Stromal cell of bone marrow (primary cell): Measurements from ENCODE around the gene IPMK.

Experiments used
- DNase-seq: peaks from one replicate; pipeline ENCODE4 v3.0.0-alpha.2; 2012; ENCODE audit warnings: low read depth

Gene IPMK

DNA sequence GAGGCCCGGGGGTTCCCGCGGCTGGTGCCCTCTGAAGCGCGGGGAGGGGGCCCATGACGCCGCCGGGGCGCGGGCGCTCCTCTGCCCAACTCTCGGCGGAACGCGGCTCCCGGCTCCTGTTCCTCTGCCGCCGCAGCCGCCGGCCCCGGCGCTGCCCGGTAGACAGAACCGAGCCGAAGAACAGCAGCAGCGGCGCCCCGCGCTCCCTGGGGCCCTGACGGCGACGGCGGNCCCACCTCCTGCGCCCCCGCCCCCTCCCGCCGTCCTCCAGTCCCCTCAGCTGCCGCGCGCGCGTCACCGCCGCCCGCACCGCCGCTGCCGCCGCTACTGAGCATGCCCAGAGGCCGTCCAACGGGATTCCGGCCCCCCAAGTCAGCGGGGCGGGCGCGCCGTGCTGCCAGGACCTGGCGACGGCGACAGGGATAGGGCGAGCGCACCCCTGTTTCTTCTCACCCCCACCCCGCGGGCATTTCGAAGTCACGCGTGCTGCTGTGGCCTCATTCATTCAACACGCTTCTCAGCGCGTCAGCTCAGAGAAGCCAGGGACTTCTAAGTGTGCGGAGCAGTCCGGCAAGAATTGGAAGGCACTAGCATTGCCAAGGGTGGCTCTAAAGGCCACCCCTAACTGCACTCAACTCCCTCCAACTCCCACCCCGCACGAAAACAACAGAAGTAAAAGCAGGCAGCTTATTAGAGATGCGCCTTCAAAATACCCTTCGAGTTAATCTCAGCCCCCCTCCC lies at the start of gene IPMK:
TSS of gene IPMK (minus strand) at position 182 of the 741 bp plus-strand sequence. CDS start 283 bp downstream, outside the sequence.
- peak; percentile 81 for DNase-seq

DNA sequence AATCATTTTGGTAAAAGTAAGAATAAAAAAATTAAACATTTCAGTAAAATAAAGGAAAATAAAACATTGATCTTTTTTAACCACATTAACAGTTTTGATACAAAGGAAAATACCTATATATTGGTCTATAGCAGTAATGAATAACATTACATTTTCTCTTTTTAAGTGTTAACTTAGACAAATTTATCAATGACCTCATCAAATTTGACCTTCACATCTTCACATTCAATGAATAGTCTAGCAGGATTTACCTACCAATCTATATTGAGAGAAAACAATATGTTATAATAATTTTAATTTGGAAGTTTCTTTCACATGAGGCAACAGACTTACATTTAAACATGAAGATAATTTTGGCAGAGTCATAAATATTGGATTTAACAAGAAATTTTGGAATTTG lies 49.2 kb upstream of the IPMK start:
- no peak for DNase-seq

DNA sequence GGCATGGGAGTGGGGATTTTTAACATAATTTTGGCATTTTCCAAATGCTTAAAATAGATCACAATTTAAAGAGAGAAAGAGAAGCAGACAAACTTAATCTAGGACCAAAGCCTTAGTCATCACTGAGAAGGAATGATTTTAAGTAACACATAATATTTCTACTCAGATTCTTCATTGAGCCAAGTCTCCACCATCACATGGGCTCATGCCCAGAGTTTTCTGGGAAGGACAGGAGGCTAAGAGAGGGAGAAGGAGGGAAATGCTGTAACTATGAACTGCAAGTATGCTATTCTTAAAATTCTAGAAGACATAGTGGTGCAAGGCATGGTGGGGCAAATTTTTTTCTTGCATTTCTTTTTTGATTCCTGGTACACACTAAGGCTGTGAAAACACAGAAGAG lies 43.3 kb upstream of the IPMK start:
- no peak for DNase-seq

GRCh38 chr10:58307676-58308075 lies 40.0 kb upstream of the IPMK start:
- DNase-seq = no peak

- no peak for DNase-seq
These were observed 38.1 kb upstream of the IPMK start for GRCh38 chr10:58305821-58306220.

DNA sequence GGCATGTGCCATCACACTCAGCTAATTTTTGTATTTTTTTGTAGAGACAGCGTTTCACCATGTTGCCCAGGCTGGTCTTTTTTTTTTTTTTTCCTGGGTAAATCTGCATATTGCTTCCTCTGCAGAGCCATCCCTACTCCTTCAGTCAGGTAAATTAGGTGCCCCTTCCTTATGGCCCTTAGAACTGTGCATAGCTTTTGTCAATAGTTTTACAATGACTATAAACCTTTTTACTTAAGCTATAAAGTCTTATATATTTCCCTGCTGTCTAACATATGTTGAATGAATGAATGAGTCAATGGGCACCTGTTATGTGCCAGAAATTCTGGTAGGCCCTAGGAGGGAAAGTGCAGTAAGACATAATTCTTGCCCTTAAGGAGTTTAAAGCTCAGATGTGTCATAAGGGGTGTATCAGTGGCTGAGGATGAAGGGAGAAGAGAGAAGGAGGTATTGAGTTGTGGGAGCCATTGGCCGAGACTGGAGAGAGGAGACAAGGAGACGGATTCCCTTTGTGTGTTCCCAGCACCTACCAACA lies 36.5 kb upstream of the IPMK start:
- no peak for DNase-seq

GRCh38 chr10:58302254-58302653 lies 34.6 kb upstream of the IPMK start:
- no peak for DNase-seq

GRCh38 chr10:58300676-58301075 lies 33.0 kb upstream of the IPMK start:
- no peak for DNase-seq

GRCh38 chr10:58299580-58299979 lies 31.9 kb upstream of the IPMK start:
- DNase-seq = peak; percentile 22

- no peak for DNase-seq
These were observed 26.3 kb upstream of the IPMK start for GRCh38 chr10:58293989-58294388.

- DNase-seq = peak; percentile 49
These were observed 24.0 kb upstream of the IPMK start for GRCh38 chr10:58291538-58292174.

- DNase-seq = no peak
These were observed 14.9 kb upstream of the IPMK start for GRCh38 chr10:58282615-58283014.

DNA sequence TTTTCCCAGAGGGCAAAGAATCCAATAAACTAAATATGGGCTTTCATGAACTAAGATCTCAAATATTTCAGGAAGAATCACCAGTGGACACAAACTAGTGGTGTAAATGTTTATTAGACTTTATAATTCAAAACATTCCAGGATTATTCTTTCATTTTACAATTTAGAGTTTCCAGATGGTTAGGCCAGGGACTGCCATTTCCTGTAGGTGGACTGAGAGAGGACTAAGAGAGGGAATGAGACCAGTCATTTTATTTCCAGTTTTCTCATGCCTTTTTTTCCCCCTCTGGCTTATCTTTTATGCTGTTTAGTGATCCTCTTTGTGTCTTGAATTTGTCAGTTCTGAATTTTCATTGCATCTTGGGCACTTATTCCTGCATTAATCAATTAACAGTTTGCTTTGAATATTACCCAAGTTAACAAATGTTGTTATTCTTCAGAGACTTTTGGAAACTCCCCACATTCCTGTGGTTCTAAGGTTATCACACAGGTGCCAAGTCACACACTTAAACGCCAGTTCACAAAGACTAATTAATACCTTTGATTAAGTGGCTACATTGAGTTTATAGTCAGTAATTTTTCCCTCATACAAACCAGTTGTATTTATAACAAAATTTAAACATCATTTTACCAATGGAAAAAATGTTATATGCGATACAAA lies 13.5 kb upstream of the IPMK start:
- no peak for DNase-seq

DNA sequence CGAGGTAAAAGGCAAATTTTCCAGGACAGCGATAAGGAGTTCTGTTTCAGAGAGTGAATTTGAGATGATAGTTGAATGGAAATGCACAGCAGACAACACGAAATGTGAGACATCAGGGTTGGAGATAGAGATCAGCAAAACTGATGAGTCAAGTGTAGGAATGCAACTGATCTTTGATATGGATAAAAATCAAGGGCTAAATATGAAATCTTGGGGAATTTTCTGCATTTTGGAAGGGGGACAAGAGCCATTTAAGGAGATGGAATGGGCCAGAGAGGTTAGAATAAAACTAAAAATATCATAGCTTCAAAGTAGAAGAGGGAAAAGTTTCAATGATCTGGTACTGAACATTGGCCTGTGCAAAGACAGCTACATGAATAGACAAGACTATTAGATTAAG lies 12.8 kb upstream of the IPMK start:
- DNase-seq = no peak

DNA sequence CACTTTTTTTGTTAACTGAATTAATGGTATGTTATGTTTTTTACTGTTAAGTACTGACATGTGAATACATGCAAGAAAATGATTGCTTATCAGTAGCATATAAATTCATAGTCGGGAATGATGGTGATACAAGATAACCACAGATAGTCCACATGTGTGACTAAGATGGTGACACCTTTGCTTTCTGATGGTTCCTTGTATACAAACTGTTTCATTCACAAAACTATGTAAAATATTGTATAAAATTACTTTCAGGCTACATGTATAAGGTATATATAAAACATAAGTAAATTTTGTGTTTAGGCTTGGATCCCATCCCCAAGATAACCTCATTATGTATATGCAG lies 11.2 kb upstream of the IPMK start:
- DNase-seq = no peak

DNA sequence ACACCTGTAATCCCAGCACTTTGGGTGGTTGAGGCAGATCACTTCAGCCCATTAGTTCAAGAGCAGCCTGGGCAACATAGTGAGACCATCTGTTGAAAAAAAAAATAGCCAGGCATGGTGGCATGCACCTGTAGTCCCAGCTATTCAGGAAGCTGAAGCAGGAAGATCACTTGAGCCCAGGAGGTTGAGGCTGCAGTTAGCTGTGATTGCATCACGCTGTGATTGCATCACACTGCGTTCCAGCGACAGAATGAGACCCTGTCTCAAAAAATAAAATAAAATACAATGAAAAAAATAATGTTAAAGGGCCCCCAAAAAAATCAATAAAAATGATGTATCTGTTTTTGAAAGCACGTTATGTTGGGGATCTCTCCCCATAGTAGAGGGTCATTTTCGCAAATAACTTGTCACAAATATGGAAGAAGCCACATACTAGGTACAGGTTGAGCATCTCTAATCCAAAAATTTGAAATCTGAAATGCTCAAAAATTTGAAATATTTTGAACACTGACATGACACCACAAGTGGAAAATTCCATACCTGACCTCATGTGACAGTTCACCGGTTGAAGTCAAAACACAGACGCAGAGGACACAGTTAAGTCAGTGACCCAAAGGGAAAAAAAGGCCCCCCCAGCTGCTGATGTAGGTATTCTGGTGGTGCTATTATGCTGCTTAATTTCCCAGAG lies 10.7 kb upstream of the IPMK start:
- DNase-seq = no peak

- peak; percentile 60 for DNase-seq
These were observed 8.2 kb upstream of the IPMK start for GRCh38 chr10:58275908-58276307.

DNA sequence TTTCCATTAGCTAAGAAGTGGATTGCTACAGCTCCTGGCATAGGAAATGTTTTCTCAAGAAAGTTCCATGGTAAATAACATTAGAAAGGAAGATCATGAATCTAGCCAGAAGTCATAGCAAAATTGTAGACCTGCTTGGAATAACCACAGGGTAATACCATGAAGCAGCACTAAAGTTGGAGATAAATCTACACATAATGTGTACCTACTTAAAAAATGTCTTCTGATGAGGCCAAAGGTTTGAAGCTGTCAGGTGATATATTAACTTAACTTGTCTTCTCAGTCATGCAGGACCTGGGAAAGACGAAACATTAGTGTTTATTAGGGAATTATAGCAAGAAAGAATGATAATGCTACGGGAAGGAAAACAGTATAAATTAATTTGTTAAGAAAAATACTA lies 7.6 kb upstream of the IPMK start:
- DNase-seq = no peak

DNA sequence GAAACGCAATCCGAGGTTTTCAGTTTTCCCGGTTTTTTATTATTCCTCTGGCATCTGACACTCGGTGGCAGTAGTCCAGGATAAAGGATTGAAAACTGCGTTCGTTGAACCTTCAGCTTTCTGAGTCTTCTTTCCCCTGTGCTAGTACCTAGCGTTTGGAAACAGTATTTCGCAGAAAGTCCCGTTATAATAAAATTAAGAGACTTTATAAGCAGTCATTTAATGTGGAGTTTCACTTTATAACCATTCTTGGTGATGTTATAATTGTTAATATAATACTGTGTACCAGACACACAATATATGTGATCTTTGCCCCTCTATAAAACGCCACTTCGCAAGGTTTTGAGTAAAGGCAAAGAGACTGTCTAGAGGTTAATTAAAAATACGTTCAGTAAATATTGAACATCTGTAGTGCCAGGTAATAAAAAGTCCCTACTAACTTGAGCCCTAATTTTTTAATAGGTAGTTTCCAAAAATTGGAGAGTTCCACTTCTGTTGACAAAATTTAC lies 2.1 kb upstream of the IPMK start:
- no peak for DNase-seq

DNA sequence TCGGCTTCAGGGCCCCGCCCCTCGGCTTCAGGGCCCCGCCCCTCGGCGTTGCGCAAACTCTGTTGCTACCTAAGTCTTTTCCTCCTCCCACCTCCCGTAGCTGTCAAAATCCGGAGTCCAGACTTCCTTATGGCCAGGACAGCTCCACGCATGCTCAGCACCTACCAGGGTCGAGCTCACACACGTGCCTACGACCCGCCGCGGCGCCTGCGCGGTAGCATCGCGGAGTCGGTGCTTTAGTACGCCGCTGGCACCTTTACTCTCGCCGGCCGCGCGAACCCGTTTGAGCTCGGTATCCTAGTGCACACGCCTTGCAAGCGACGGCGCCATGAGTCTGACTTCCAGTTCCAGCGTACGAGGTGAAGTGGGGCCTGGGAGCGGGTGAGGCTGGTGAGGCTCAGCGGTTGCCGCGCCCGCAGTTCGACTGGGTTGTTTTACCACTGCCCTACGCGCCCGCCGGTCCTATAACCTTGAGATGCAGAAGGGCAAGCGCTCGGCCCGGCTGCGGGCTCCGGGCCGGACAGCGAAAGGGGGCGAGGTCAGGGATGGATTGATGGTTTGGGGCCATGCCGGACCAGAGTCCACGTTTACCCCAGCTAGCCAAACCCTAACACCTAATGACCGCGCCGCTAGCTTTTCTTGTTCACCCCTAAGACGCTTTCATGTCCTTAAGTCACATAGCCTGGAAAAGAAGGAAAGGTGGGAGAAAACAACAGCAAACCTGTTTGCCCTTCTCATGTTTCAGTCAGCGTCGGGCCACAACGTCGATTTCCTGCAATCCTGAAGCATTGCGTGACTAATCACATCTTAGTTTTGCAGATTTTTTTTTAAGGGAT lies 1.5 kb upstream of the IPMK start, which contains the start of gene CISD1:
TSS of gene CISD1 (plus strand) at position 217 of the 836 bp plus-strand sequence. CDS start at position 329, 112 bp downstream.
- DNase-seq = peak; percentile 98

GRCh38 chr10:58268454-58268945 lies 806 bp upstream of the IPMK start:
- no peak for DNase-seq
